GM11168 (cell line): ENCODE measurements around the gene MAP6D1.
"Not testable (repeated sequence)": the region's sequence is repeated elsewhere in the genome, so short reads cannot be mapped to it uniquely, and the experiment has no call there.

Source experiments
- in situ Hi-C: fragments of 300-500 bp; cut with MboI; formaldehyde crosslinking; loops from one replicate; pipeline ENCODE4 v1.12.0; 2022; ENCODE audit warnings: low sequenced_read_pairs; ENCODE audit not compliant: unreplicated experiment

The MAP6D1 gene

DNA sequence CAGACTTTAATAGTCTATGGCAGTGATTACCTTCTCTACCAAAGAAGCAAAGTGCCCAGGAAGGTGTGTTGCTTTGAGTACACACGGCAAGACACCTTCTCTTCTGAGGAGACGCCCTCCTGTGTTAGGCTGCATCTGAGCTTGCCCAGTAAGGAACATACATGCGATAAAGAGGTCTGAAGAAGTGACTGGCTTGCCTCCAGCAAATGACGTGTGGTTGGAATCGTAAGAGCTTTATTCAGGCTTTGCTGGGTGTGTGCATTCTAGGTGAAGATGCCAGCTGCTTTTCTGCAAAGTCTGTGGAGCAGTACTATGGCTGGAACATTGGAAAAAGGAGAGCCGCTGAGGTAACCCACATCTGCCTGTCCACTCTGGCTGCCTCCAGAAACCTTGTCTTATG, 22.4 kb downstream of the MAP6D1 start:
- in situ Hi-C loops, result no loop called here

DNA sequence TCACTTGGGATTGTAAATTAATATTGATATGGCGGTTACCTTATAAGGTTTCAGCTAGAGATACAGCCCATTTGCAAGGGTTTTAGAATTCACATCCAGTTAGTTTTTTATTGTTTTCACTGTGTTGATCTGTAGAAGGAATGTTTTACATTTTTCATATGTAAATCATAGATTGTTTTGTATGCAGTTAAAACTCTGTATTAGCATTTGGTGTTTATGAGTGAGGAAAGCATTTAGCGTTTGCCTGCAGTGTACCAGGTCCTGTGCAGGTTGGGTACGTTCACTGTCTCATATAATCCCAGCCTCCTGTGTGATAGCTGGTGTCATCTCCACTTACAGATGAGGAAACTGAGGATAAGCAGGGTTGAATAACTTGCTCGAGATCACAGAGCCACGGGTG, 23.8 kb downstream of the MAP6D1 start:
- in situ Hi-C loops, result no loop called here

DNA sequence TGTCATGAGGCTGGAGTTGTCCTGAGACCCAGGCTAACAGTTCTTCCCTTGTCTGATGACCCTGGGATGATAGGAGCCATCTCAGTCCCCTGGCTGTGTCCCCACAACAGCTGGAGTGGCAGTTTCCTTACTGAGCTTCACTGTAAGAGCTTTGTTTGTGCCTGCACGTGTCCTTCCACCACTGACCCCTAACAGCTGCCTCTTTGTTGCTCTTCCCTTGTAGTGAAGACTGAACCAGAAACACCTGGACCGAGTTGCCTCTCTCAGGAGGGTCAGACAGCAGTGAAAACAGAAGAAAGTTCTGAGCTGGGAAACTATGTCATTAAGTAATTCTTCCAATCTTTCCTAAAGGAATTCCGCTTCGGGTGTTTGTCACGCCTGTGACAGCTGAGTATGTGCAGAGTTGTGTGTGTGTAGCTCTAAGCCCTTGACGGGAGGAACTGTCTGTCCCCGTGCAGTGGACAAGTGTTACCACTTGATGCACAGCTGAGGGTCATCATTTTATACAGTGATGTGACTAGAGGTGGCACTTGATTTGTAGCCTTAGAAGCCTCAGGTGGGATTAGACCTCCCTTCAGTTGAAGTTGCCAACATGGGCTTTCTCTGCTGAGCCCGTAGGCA, 25.0 kb downstream of the MAP6D1 start:
- in situ Hi-C loops, result no loop called here

DNA sequence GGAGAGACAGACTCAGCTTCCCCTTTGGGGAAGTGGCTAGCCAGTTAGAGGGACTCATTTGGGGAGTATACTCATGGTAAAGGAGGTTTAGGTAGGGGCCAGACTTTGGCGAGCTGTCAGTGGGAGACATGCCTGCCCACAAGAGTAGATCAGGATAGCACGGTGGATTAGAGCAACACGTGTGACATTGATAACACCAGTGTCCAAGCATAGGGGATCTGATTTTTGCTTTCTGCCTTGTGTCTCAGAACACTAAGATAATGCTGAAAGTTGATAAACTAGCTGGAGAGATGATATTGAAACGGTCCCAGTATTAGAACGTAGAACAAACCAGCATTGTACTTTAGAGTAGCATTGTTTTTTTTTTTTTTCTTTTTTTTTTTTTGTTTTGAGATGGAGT, 25.9 kb downstream of the MAP6D1 start:
- in situ Hi-C loops, result no loop called here

DNA sequence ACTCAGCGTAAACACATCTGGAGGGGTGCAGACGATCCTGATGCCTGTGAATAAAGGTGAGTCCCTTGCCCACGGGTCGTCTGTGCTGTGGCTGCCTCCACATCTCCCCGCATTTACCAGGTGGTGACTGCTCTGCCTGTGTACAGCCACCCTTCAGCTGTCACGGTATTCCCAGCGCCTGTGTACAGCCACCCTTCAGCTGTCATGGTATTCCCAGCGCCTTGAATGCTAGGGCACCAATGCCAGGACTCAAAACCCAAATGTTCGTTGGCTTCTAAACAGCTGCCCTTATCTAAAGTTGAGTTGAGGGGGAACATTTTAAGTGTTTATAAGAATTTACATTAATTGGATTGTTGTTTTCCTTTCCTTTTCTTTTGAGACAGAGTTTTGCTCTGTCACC, 27.4 kb downstream of the MAP6D1 start:
- in situ Hi-C loops, result no loop called here

DNA sequence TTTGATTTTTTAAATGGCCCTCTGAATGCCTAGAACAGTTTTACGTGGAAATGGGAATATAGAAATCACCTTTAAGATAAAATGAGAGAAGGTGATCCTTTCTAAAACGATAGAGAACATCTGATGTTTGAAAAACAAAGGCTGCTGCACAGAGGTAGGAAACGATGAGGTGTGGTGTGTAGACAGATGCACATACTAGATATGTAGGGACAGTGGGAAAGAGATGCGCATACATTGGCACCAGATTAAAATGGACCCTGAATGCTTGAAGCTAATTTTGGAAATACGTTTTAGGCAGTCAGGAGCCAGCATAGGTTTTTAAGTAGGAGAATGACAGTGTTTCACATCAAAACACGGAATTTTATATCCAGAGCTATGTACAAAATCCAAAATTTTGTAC, 29.0 kb downstream of the MAP6D1 start:
- in situ Hi-C loops, result no loop called here

DNA sequence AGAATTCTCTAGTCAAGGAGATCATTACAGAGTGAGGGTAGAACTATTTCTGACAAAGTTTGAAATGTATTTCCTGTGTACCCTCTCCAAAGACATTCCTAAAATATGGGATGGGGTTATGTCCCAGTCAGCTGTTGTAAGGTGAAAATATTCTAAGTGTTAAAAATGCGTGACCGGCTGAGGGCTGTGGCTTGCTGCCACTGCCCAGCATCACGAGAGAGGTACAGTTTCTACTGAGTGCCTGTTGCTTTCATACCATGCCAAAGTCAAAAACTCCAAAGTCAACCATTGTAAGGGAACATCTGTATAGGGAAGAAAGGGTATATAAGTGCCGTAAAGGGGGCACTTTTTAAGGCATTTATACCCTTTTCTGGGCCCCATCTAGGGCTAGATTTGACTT, 30.9 kb downstream of the MAP6D1 start:
- in situ Hi-C loops, result no loop called here

DNA sequence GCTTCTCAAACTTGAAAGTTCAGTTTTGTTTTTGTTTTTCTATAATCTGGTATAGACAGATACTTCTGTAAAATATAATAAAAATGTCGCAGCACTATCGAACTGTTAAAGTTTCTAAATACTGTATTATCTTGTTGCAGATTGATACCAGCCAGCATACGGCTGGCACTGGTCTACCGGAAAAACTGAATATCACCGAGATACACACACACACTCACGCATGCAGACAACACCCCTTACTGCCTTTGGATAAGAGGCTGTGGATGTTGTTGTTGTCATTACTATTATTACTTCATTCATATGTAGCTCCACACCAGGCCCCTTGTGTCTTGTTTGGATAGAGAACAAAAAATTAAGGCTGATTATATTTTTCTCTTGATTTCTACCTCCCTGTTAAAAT, 32.4 kb downstream of the MAP6D1 start:
- in situ Hi-C loops, result no loop called here

DNA sequence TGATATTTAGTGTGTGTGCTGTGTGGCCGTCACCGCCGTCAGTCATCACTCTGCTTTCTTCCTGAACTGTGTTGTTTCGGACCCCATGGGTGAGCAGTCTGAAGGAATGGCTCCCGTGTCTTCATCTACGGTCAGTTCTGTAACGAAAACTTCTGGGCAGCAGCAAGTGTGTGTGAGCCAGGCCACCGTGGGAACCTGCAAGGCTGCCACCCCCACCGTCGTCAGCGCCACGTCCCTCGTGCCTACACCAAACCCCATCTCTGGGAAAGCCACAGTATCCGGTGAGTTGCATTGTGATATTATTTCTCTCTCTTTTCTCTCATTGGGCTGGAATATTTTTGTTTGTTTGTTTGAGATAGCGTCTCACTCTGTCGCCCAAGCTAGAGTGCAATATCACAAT, 34.7 kb downstream of the MAP6D1 start:
- in situ Hi-C loops, result no loop called here

DNA sequence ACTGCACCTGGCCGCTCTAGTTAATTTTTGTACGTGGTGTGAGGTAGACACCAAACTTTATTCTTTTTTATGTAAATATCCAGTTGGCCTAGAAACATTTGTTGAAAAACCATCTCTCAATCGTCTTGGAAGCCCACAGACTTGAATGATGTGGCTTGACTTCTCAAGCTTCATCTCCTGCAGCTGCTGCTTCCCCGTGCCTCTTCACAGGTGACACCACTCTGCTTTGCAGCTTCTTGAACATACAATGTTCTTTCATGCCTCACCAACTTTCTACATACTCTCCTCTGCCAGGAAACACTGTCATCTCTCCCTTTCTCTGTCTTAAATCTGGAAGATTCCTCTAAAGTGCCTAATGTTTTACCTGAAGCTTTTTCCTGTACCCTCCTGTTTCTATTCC, 35.6 kb downstream of the MAP6D1 start:
- in situ Hi-C loops, result no loop called here

DNA sequence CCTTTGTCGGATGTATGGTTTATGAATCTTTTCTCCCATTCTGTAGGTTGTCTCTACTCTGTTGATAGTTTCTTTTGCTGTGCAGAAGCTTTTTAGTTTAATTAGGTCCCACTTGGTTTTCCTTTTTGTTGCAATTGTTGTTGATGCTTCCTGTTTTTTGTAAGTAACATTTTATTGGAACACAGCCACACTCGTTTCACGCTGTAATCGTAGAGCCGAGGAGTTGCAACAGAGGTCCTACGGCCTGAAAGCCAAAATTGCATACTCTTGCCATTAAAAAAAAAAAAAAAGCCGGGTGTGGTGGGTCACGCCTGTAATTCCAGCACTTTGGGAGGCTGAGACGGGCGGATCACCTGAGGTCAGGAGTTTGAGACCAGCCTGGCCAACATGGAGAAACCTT, 40.9 kb downstream of the MAP6D1 start:
- in situ Hi-C loops, result not testable (repeated sequence)

DNA sequence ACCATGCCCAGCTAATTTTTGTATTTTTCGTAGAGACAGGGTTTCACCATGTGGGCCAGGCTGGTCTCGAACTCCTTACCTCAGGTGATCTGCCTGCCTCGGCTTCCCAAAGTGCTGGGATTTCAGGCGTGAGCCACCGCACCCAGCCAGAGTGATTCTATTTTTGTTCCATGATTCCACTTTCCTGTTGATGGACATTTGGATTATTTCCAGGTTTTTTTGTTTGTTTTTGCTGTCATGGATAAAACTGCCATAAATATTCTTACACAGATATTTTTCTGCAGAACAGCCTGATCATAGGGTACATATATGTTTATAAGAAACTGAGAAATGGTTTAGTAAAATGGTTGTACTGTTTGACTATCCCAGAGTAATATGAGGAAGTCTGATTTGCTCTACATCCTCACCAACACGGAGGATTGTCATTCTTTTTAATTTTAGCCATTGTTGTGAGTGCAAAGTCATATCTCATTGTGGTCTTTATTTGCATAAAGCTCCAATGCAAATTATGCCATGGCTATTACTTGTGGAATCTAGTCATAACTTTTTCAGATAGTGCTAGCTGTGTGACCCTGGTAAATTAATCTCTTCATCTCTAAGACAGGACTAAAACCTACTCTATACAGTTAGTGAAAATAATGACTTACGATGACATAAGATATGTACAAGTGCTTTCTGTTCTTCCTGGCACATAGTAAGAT, 42.7 kb downstream of the MAP6D1 start:
- in situ Hi-C loops, result no loop called here

DNA sequence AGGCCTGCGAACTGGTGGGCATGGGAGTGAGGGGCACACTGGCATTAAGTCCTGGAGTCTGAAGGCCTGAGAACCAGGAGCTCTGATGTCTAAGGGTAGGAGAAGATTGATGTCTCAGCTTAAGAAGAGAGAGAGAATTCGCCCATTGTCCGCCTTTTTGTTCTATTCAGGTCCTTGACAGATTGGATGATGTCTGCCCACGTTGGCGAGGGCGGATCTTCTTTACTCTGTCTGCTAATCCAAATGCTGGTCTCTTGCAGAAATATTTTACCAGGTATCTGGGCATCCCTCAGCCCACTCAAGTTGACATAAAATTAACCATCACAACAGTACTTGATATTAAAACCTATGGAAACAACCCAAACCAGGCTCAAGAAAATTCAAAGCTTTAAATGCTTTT, 44.1 kb downstream of the MAP6D1 start:
- in situ Hi-C loops, result no loop called here

DNA sequence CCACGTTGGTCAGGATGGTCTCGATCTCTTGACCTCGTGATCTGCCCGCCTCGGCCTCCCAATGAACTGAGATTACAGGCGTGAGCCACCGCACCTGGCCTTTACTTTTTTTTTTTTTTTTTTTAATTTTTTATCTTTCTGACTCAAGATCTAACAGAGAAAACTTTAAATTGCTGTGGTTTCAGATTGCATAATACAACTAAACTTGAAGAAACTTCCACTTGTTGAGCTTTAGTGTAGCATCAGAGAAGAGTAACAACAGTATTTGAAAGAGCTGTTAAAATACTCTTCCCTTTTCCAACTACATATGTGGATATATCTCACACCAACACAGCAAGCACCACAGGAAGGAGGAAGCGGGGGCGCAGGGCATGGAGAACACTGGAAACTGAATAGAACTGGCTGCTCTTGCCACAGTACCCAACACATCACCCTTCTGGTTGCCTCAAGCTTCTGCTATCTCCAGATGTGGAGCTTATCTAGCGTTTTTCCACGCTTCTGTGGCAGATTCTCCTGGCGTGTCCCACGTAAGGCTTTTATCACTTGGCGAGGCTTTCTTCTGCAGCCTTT, 45.4 kb downstream of the MAP6D1 start:
- in situ Hi-C loops, result no loop called here

DNA sequence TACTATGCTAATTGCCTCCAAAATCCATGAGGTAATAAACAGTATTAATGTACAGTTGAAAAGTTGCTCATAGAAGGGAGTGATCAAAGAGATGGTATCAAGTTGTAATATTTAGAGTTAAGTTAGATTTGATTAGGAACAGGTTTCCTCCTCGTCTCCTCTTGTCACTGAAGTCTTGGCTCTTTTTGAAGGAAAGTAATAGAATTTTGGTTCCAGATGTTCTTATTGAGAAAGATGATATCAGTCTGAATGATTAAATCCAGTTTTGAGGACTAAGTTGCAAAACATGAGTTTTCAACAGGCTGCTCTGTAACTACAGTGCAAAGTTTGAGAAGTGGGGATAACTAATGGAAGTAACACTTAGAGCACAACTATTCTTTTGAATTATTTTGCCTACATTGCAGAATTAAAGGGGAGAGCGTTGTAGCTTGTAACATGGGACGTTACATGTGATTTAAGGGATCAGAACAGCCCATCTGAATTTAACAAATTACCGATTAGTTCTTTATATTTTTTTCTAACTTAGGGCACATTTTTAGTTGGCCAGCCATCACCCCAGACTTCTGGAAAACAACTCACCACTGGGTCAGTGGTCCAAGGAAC, 48.3 kb downstream of the MAP6D1 start:
- in situ Hi-C loops, result no loop called here

DNA sequence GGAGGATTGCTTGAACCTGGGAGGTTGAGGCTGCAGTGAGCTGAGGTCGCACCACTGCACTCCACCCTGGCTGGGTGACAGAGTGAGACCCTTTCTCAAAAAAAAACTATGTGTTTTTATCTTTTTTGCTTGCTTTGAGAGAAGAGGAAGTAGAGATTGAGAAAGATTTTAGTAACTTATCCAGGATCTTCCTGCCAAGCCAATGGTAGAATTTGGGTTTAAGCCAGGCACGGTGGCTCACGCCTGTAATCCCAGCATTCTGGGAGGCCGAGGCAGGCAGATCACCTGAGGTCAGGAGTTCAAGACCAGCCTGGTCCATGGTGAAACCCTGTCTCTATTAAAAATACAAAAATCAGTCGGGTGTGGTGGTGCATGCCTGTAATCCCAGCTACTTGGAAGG, 48.9 kb downstream of the MAP6D1 start:
- in situ Hi-C loops, result not testable (repeated sequence)

DNA sequence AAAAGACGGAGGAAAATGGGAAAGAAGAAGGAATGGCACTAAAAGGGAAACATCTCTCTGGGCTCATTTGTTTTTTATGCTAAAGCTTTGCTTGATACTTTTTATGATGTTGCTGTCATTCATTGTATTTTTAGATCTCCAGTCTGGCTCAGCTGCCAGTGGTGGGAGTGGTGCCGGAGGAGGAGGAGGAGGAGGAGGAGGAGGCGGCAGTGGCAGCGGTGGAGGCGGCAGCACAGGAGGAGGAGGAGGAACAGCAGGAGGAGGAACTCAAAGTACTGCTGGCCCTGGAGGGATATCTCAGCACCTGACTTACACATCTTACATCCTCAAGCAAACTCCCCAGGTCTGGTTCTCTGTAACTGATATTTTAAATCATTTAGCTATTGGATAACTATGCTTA, 49.6 kb downstream of the MAP6D1 start:
- in situ Hi-C loops, result no loop called here

DNA sequence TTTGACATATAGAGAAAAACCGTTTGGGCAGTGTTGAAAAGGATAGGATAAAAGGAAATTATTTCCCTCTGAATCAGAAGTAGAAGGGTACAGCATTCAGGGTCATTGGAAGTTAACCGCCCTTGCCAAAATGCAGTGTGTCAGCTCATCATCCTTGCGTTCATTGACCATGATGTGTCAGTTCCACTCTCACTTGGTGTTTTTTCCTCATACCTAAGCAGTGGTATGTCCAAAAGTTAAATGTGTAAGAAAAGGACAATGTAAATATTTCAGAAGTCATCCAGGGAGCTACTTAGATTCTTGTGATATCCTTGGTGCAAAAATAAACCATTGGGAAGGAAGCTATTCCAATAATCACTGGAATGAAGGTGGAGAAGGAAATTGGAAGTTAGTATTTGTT, 50.7 kb downstream of the MAP6D1 start:
- in situ Hi-C loops, result no loop called here

DNA sequence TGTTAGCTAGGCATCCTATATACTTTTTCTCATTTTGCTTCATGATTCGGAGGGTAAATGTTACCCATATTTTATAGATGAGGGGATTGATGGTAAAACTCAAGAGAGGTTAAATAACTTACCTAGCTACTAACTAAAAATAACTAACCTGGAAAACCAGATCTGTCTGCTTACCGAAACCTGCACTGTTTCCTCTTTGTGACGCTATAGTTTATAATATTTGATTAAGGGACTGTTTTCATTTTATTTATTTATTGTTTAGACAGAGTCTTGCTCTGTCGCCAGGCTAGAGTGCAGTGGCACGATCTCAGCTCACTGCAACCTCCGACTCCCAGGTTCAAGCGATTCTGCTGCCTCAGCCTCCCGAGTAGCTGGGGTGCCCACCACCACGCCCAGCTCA, 55.9 kb downstream of the MAP6D1 start:
- in situ Hi-C loops, result loop anchor here (10.0 kb wide), 1 partner anchor 295 kb away; no protein-coding TSS in a partner anchor

DNA sequence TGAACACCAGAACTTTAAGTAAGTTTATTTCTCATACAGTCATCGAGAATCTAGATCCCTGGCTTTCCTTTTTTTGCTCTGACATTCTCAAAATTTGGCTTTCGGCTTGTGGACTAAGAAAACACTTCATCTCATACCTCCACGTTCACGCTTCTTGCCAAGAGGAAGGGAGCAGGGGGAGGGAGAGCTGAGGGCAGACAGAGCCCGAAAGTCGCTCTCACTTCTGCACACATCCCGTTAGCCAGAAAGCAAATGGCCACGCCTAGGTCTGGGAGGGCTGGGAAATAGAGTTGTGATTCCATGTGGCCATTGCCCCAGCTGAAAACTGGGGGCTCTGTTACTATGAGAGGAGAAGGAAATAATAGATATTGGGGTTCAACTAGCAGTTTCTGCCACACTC, 57.3 kb downstream of the MAP6D1 start:
- in situ Hi-C loops, result loop anchor here (10.0 kb wide), 1 partner anchor 293 kb away; no protein-coding TSS in a partner anchor
